PFSK-1 (cell line): Measurements from ENCODE around the gene TASP1.

Experiments used
- FOXP2 ChIP-seq: optimal IDR thresholded peaks from 2 replicates; pipeline ENCODE3; 2011; ENCODE audit warnings: borderline replicate concordance, control low read depth, inconsistent platforms; ENCODE audit not compliant: insufficient read depth; ENCODE audit errors: extremely low read length, extremely low read depth
- POLR2AphosphoS5 ChIP-seq: IDR thresholded peaks from 2 replicates; pipeline ENCODE4 v1.6.1; 2012; ENCODE audit warnings: low read depth, mild to moderate bottlenecking, control low read depth, low read length, moderate library complexity
- REST ChIP-seq, 2 experiments: IDR thresholded peaks; 2 replicates each; pipeline versions ENCODE4 v1.6.1 to v1.8.0; 2011 to 2012; ENCODE audit warnings: low read depth in 2 of 2, low read length in 2 of 2, control low read depth in 1 of 2, inconsistent platforms in 1 of 2, mild to moderate bottlenecking in 1 of 2, moderate library complexity in 1 of 2; ENCODE audit not compliant: insufficient read depth in 1 of 2
- SIN3A ChIP-seq: IDR thresholded peaks from 2 replicates; pipeline ENCODE4 v1.6.1; 2012; ENCODE audit warnings: mild to moderate bottlenecking, low read length, moderate library complexity, borderline replicate concordance; ENCODE audit not compliant: insufficient read depth
- TAF1 ChIP-seq: IDR thresholded peaks from 2 replicates; pipeline ENCODE4 v1.6.1; 2012; ENCODE audit warnings: low read length, control low read depth, borderline replicate concordance; ENCODE audit not compliant: insufficient read depth

GRCh38 chr20:13665709-13666395 is 27.1 kb upstream of the TASP1 start:
- TF ChIP-seq POLR2AphosphoS5 = no peak
- TF ChIP-seq SIN3A = no peak
- no peak for TF ChIP-seq TAF1
- TF ChIP-seq REST (IDR thresholded peaks at IDR 0.05; ENCODE audit: insufficient read depth in 1 of 2, low read depth in 2 of 2, low read length in 2 of 2) = no peak
- no peak for TF ChIP-seq FOXP2
